H9 (cell line): ENCODE data around the gene ATPAF1. TPM values are rescaled to one million over a fixed set of nuclear protein-coding genes. Genes with fewer than 3 reads are reported as not detected.

ENCODE experiments used
- DNase-seq: peaks from one replicate; pipeline ENCODE4 v3.0.0-alpha.2; 2017
- H2AFZ ChIP-seq: one replicate; pipeline ENCODE4 v1.6.1; 2013; ENCODE audit warnings: mild to moderate bottlenecking, low read length, control low read depth, moderate library complexity
- H2AK5ac ChIP-seq: 2 replicates; pipeline ENCODE4 v1.6.1; 2013; ENCODE audit warnings: low read length, control low read depth, mixed read lengths; ENCODE audit not compliant: insufficient read length
- H2BK120ac ChIP-seq: one replicate; pipeline ENCODE4 v1.6.1; 2013; ENCODE audit warnings: low read depth, mild to moderate bottlenecking, low read length, control low read depth, inconsistent platforms; ENCODE audit not compliant: poor library complexity, severe bottlenecking
- H2BK12ac ChIP-seq: 2 replicates; pipeline ENCODE4 v1.6.1; 2013; ENCODE audit warnings: low read length, control low read depth, mixed read lengths, low read depth; ENCODE audit not compliant: insufficient read length
- H2BK15ac ChIP-seq: 2 replicates; pipeline ENCODE4 v1.6.1; 2013; ENCODE audit warnings: low read depth, low read length, control low read depth
- H2BK20ac ChIP-seq: one replicate; pipeline ENCODE4 v1.6.1; 2013; ENCODE audit warnings: low read depth, mild to moderate bottlenecking, low read length, control low read depth, inconsistent platforms; ENCODE audit not compliant: poor library complexity, severe bottlenecking
- H2BK5ac ChIP-seq: 2 replicates; pipeline ENCODE4 v1.6.1; 2013; ENCODE audit warnings: low read length, control low read depth, mixed read lengths; ENCODE audit not compliant: insufficient read length
- H3K14ac ChIP-seq: 2 replicates; pipeline ENCODE4 v1.6.1; 2013; ENCODE audit warnings: low read length, control low read depth; ENCODE audit not compliant: insufficient read depth
- H3K18ac ChIP-seq: 2 replicates; pipeline ENCODE4 v1.6.1; 2013; ENCODE audit warnings: low read depth, mild to moderate bottlenecking, mixed read lengths, low read length, control low read depth; ENCODE audit not compliant: insufficient read length
- H3K23ac ChIP-seq: 2 replicates; pipeline ENCODE4 v1.6.1; 2013; ENCODE audit warnings: low read length, control low read depth, mixed read lengths, low read depth; ENCODE audit not compliant: insufficient read length
- H3K23me2 ChIP-seq: 2 replicates; pipeline ENCODE4 v1.6.1; 2013; ENCODE audit warnings: low read depth, mild to moderate bottlenecking, mixed read lengths, low read length, control low read depth; ENCODE audit not compliant: insufficient read length, poor library complexity, severe bottlenecking
- H3K27ac ChIP-seq: 2 replicates; pipeline ENCODE4 v1.5.1; 2013; ENCODE audit warnings: low read length, control low read depth, mixed read lengths, low read depth; ENCODE audit not compliant: insufficient read length
- H3K27me3 ChIP-seq: 2 replicates; pipeline ENCODE4 v1.6.1; 2013; ENCODE audit warnings: low read length, control low read depth, inconsistent platforms; ENCODE audit not compliant: insufficient read depth
- H3K4ac ChIP-seq: 2 replicates; pipeline ENCODE4 v1.6.1; 2013; ENCODE audit warnings: low read depth, mild to moderate bottlenecking, control low read depth, inconsistent platforms, low read length, moderate library complexity
- H3K4me1 ChIP-seq: 2 replicates; pipeline ENCODE4 v1.6.1; 2013; ENCODE audit warnings: low read length, control low read depth, inconsistent platforms; ENCODE audit not compliant: insufficient read depth
- H3K4me2 ChIP-seq: 2 replicates; pipeline ENCODE4 v1.6.1; 2013; ENCODE audit warnings: low read length, control low read depth, mixed read lengths; ENCODE audit not compliant: insufficient read length, insufficient read depth
- H3K56ac ChIP-seq: 2 replicates; pipeline ENCODE4 v1.6.1; 2013; ENCODE audit warnings: low read depth, mild to moderate bottlenecking, mixed read lengths, low read length, control low read depth; ENCODE audit not compliant: insufficient read length
- H3K79me1 ChIP-seq: 2 replicates; pipeline ENCODE4 v1.6.1; 2013; ENCODE audit warnings: low read depth, mild to moderate bottlenecking, moderate library complexity, low read length, control low read depth, inconsistent platforms; ENCODE audit not compliant: insufficient read depth, poor library complexity, severe bottlenecking
- H3K79me2 ChIP-seq: 2 replicates; pipeline ENCODE4 v1.6.1; 2013; ENCODE audit warnings: low read length, control low read depth, inconsistent platforms; ENCODE audit not compliant: insufficient read depth
- H3K9ac ChIP-seq: 2 replicates; pipeline ENCODE4 v1.6.1; 2013; ENCODE audit warnings: low read length, control low read depth, mixed read lengths; ENCODE audit not compliant: insufficient read length; ENCODE audit errors: extremely low read depth
- H3K9me3 ChIP-seq: one replicate; pipeline ENCODE4 v1.6.1; 2013; ENCODE audit warnings: low read depth, low read length, inconsistent platforms; ENCODE audit not compliant: control insufficient read depth
- H3T11ph ChIP-seq: one replicate; pipeline ENCODE4 v1.6.1; 2013; ENCODE audit warnings: mild to moderate bottlenecking, low read length, control low read depth, inconsistent platforms
- H4K20me1 ChIP-seq: one replicate; pipeline ENCODE4 v1.6.1; 2013; ENCODE audit not compliant: control insufficient read depth, insufficient read length, insufficient read depth
- H4K5ac ChIP-seq: 2 replicates; pipeline ENCODE4 v1.6.1; 2013; ENCODE audit warnings: low read depth, mild to moderate bottlenecking, mixed read lengths, low read length, control low read depth; ENCODE audit not compliant: insufficient read length
- H4K8ac ChIP-seq: replicated peaks from 2 replicates; pipeline ENCODE4 v1.6.1; 2013; ENCODE audit warnings: low read length, control low read depth, mixed read lengths, low read depth; ENCODE audit not compliant: insufficient read length
- H4K91ac ChIP-seq: 2 replicates; pipeline ENCODE4 v1.6.1; 2013; ENCODE audit warnings: low read depth, mild to moderate bottlenecking, moderate library complexity, mixed read lengths, low read length, control low read depth; ENCODE audit not compliant: insufficient read length
- H3K27ac Mint-ChIP-seq, 3 experiments: 2 replicates in 2 of 3; 3 replicates in 1 of 3; pipeline ENCODE4 v1.8.0; 2020 to 2021; ENCODE audit warnings: mixed read lengths in 3 of 3, mild to moderate bottlenecking in 1 of 3, moderate library complexity in 1 of 3
- H3K27me3 Mint-ChIP-seq: 2 replicates; pipeline ENCODE4 v1.8.0; 2021; ENCODE audit warnings: low read depth, mild to moderate bottlenecking, moderate library complexity, mixed read lengths
- H3K36me3 Mint-ChIP-seq, 3 experiments: 2 replicates in 2 of 3; 3 replicates in 1 of 3; pipeline ENCODE4 v1.8.0; 2020 to 2021; ENCODE audit warnings: low read depth in 3 of 3, mixed read lengths in 3 of 3; ENCODE audit not compliant: insufficient read depth in 1 of 3
- H3K4me1 Mint-ChIP-seq, 2 experiments: 2 replicates each; pipeline ENCODE4 v1.8.0; 2020; ENCODE audit warnings: mixed read lengths in 2 of 2
- H3K4me3 Mint-ChIP-seq, 2 experiments: 2 replicates in 1 of 2; 3 replicates in 1 of 2; pipeline ENCODE4 v1.8.0; 2020 to 2021; ENCODE audit warnings: mild to moderate bottlenecking in 2 of 2, mixed read lengths in 2 of 2, moderate library complexity in 1 of 2
- H3K9me3 Mint-ChIP-seq, 2 experiments: 2 replicates in 1 of 2; 3 replicates in 1 of 2; pipeline ENCODE4 v1.8.0; 2020; ENCODE audit warnings: mild to moderate bottlenecking in 2 of 2, mixed read lengths in 2 of 2, moderate library complexity in 1 of 2
- WGBS: extraction: QIAGEN DNeasy Blood & Tissue Kit; methylation state at CpG from one replicate; pipeline ENCODE4 v1.1.7; 2013; ENCODE audit warnings: missing lambda C conversion rate, low lambda C conversion rate, mixed read lengths; ENCODE audit not compliant: insufficient read length; ENCODE audit errors: extremely low coverage; 5-methylcytosine and 5-hydroxymethylcytosine counted together
- total RNA-seq: library from RNA; stranded (reverse); gene quantifications from 2 replicates; pipeline ENCODE4 v1.2.1, GENCODE V29; 2021
- TF ChIP-seq, protein P1 (sequence below): fragments of 200-600 bp; sonication (generic); conservative IDR thresholded peaks from 3 replicates; pipeline ENCODE4 v1.8.0; 2021; ENCODE audit warnings: antibody characterized with exemption, mild to moderate bottlenecking

ATPAF1 gene
- total RNA-seq, 1 experiment from 2014 or later = 57.3 TPM

DNA sequence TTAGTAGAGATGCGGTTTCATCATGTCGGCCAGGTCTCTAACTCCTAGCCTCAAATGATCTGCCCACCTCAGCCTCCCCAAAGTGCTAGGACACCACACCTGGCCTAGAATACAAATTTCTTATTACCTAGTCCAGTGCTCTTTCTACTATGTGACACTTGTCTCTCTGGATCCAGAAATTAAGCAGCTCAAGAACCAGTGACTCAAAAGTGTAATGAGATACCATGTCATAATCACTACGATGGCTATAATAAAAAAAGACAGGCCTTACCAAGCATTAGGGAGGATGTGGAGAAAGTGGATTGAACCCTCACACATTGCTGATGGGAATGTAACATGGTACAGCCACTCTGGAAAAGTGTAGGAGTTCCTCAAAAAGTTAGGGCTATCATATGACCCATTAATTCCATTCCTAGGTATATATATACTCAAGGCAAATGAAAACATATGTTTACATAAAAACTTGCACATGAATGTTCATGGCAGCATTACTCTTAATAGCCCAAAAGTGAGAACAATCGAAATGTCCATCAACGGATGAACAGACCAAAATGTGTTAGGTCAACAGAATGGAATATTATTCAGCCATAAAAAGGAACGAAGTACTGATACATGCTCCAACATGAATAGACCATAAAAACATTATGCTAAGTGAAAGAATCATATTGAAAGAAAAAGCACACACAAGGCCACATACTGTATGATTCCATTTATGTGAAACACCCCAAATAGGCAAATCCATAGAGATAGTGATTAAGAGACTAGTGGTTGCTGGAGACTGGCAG, 11.8 kb upstream of the ATPAF1 start:
- Histone ChIP-seq H3K56ac (no peak overlapping the region), H3K27ac (no peak overlapping the region), H3K4me2 (no peak overlapping the region), H2BK20ac (no peak overlapping the region), H3T11ph (no peak overlapping the region), H3K23me2 (no peaks in the 10 kb centered on the region), H3K9me3 (no peaks in the 10 kb centered on the region), H2BK120ac (no peak overlapping the region), H3K23ac (no peak overlapping the region), H3K27me3 (no peaks in the 10 kb centered on the region), H3K18ac (no peak overlapping the region), H4K5ac (no peak overlapping the region), H3K79me1 (no peaks in the 10 kb centered on the region), H2BK5ac (no peak overlapping the region), H4K8ac (no peak overlapping the region), H3K4me1 (peaks cover 4% of the 10 kb centered on the region; the same call in 1 of the 2 replicates), H3K9ac (no peak overlapping the region), H2BK12ac (no peak overlapping the region), H4K91ac (no peak overlapping the region), H2BK15ac (no peak overlapping the region), H3K79me2 (no peaks in the 10 kb centered on the region), H2AFZ (no peak overlapping the region), H4K20me1 (no peaks in the 10 kb centered on the region), H2AK5ac (no peak overlapping the region), H3K14ac (no peak overlapping the region), H3K4ac (no peak overlapping the region)
- Mint-ChIP-seq H3K9me3 (no peaks in the 10 kb centered on the region), H3K27ac (no peak overlapping the region), H3K27me3 (no peaks in the 10 kb centered on the region), H3K4me1 (peaks cover 32 to 34% of the 10 kb centered on the region in 2 experiments), H3K4me3 (no peak overlapping the region), H3K36me3 (peaks cover 11 to 80% (median 68%) of the 10 kb centered on the region in 3 experiments; a peak in 6 of 7 replicates)
- TF ChIP-seq, protein P1, sequence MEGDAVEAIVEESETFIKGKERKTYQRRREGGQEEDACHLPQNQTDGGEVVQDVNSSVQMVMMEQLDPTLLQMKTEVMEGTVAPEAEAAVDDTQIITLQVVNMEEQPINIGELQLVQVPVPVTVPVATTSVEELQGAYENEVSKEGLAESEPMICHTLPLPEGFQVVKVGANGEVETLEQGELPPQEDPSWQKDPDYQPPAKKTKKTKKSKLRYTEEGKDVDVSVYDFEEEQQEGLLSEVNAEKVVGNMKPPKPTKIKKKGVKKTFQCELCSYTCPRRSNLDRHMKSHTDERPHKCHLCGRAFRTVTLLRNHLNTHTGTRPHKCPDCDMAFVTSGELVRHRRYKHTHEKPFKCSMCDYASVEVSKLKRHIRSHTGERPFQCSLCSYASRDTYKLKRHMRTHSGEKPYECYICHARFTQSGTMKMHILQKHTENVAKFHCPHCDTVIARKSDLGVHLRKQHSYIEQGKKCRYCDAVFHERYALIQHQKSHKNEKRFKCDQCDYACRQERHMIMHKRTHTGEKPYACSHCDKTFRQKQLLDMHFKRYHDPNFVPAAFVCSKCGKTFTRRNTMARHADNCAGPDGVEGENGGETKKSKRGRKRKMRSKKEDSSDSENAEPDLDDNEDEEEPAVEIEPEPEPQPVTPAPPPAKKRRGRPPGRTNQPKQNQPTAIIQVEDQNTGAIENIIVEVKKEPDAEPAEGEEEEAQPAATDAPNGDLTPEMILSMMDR = no peak
- DNase-seq = no peak
- no CpG with 5 or more reads among the region's 6 CpGs for WGBS
